ENCODE results near the gene CREBZF. TPM values are rescaled to one million over a fixed set of nuclear protein-coding genes. Genes with fewer than 3 reads are reported as not detected.
"Not testable (repeated sequence)": the region's sequence is repeated elsewhere in the genome, so short reads cannot be mapped to it uniquely, and the experiment has no call there.

The CREBZF gene
- total RNA-seq, 2 experiments from 2014 or later = 30.4 to 35.9 TPM

DNA sequence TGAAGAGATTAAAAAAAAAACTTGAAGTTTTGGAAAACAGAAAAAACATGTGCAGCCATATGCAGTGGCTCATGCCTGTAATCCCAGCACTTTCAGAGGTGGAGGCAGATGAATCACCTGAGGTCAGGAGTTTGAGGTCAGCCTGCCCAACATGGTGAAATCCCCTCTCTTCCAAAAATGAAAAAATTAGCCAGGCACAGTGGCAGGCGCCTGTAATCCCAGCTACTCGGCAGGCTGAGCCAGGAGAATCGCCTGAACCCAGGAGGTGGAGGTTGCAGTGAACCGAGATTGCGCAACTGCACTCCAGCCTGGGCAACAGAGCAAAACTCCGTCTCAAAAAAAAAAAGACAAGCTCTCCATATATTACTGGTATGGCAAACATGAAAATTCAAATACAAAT lies 45.4 kb downstream of the CREBZF start:
- Mint-ChIP-seq H3K36me3 (ENCODE audit: low read depth) (no peaks in the 10 kb centered on the region), H3K4me1 (peaks cover 11% of the 10 kb centered on the region), H3K9me3 (ENCODE audit: low read depth) (no peaks in the 10 kb centered on the region), H3K4me3 (no peak overlapping the region), H3K27ac (no peak overlapping the region), H3K27me3 (peaks cover 3% of the 10 kb centered on the region)
- ChIA-PET CTCF (no interaction called here), POLR2A (no interaction called here)
- ATAC-seq = no peak
- intact Hi-C loops (cut with DNase I, micrococcal nuclease) = no loop called here
- peak; percentile 30 for DNase-seq

DNA sequence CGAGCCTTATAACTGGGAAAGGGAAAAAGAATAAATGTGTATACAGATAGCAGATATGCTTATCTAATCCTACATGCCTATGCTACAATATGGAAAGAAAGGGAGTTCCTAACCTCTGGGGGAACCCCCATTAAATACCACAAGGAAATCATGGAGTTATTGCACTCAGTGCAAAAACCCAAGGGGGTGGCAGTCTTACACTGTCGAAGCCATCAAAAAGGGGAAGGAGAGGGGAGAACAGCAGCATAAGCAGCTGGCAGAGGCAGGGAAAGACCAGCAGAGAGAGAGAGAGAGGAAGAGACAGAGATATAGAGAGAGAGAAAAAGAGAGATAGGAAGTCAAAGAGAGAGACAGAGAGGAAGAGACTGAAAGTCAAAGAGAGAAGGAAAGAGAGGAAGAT lies 53.3 kb downstream of the CREBZF start:
- DNase-seq; H3K4me3 Mint-ChIP-seq; H3K9me3 Mint-ChIP-seq (ENCODE audit: low read depth); POLR2A ChIA-PET; H3K4me1 Mint-ChIP-seq; H3K36me3 Mint-ChIP-seq (ENCODE audit: low read depth); H3K27ac Mint-ChIP-seq; H3K27me3 Mint-ChIP-seq; ATAC-seq; intact Hi-C loops (cut with DNase I, micrococcal nuclease); CTCF ChIA-PET: not testable (repeated sequence)

Other genes with a start within 250 kb of the CREBZF start
- gene DLG2, start 37.8 kb downstream of the CREBZF start, total RNA-seq = 1 to 10 TPM; 1.7 to 2.1 TPM
- gene TMEM126B, start 36.5 kb downstream of the CREBZF start, total RNA-seq = 10 to 100 TPM; 62.7 to 74.2 TPM
- 10 to 100 TPM; 21.7 to 37.4 TPM for gene TMEM126A, start 17.2 kb downstream of the CREBZF start, total RNA-seq
- not detected for gene CCDC89, start 21.1 kb upstream of the CREBZF start, total RNA-seq
- 1 to 10 TPM; 5.2 to 6.8 TPM for gene SYTL2, start 146.0 kb upstream of the CREBZF start, total RNA-seq
- not detected for gene CCDC83, start 190.3 kb upstream of the CREBZF start, total RNA-seq

Measured in activated CD4-positive, alpha-beta T cell treated with anti-CD3 and anti-CD28 coated beads for 36 hours (primary cell).